ENCODE data around the gene UBE4B. TPM values are rescaled to one million over a fixed set of nuclear protein-coding genes. Genes with fewer than 3 reads are reported as not detected.
A peak's percentile ranks its signal among the peaks of the same experiment; 100 is the strongest.

The UBE4B gene
- total and polyA plus RNA-seq, 2 of the 4 experiments (the other 2 are of a cell fraction), result 26.5 to 39.3 TPM

DNA sequence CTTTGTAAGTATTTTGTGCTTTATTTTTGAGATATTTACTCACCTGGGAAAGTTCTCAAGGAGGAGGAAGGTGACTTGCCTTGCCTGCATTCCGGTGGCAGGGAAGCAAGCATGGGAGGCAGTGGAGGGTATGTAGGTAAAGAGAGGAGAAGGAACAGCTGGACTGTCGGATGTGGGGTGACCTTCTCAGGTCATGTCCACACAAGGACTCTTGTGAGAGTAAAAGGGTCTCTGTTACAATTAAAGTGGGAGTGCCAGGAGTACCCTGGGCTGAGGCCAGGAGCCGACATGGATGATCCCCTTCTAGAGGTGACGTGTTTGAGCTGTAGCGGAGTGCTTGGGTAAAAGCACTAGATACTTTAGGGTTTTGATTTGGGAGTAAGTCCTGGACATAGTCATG, 25.0 kb downstream of the UBE4B start:
- H3K9ac ChIP-seq (ENCODE audit: low read depth, low read length), result no peak overlapping the region
- H2BK15ac ChIP-seq (ENCODE audit: low read depth, low read length), result peak overlapping the region; percentile 23; the same call in 1 of the 3 replicates
- no TSS peak for BruUV-seq (replicated peaks)

More for the DNA sequence above, 25.0 kb downstream of the UBE4B start:
- Histone ChIP-seq H2BK120ac (ENCODE audit: low read depth, low read length) (0 out of 2 replicates have a peak overlapping the region, but pooled peaks have one; percentile 42), H3K27me3 (ENCODE audit: control insufficient read depth, insufficient read depth, low read length) (no peaks in the 10 kb centered on the region), H3K4ac (ENCODE audit: low read depth, low read length) (peak overlapping the region; percentile 67), H4K5ac (ENCODE audit: low read depth, low read length) (0 out of 2 replicates have a peak overlapping the region, but pooled peaks have one; percentile 1), H4K91ac (ENCODE audit: insufficient read depth, low read depth, low read length) (no peak overlapping the region), H2AK9ac (replicated peaks; ENCODE audit: low read depth, low read length, poor library complexity) (no peak overlapping the region), H3K27ac (ENCODE audit: insufficient read depth, low read length) (no peak overlapping the region), H4K8ac (ENCODE audit: low read depth in 2 of 2, low read length in 2 of 2) (no peak overlapping the region; a peak in 1 of 4 replicates), H3K9me3 (ENCODE audit: control insufficient read depth, insufficient read depth, low read length) (no peaks in the 10 kb centered on the region), H3K4me2 (ENCODE audit: low read depth, low read length) (no peak overlapping the region), H3K36me3 (ENCODE audit: control insufficient read depth, insufficient read depth, low read length) (no peaks in the 10 kb centered on the region; the same call in 1 of the 2 replicates), H2BK20ac (ENCODE audit: low read depth, low read length) (no peak overlapping the region), H2AK5ac (ENCODE audit: low read depth, low read length) (peak overlapping the region; percentile 59; the same call in 1 of the 2 replicates), H3K56ac (ENCODE audit: extremely low read depth, insufficient read depth, low read length) (no peak overlapping the region), H4K20me1 (ENCODE audit: insufficient read depth, low read length) (peaks cover 36% of the 10 kb centered on the region), H3K4me1 (ENCODE audit: control insufficient read depth, insufficient read depth, low read length) (peaks cover 6% of the 10 kb centered on the region), H2BK5ac (ENCODE audit: low read depth, low read length, poor library complexity, severe bottlenecking) (no peak overlapping the region), H3K79me1 (ENCODE audit: low read depth in 1 of 2, low read length in 2 of 2) (peaks cover 47 to 84% of the 10 kb centered on the region in 2 experiments), H3K23ac (ENCODE audit: low read depth, low read length) (peak overlapping the region; percentile 54; the same call in 1 of the 2 replicates), H3K14ac (replicated peaks; ENCODE audit: low read depth, low read length) (0 out of 2 replicates have a peak overlapping the region, but pooled peaks have one; percentile 10), H3K18ac (ENCODE audit: low read depth, low read length) (0 out of 2 replicates have a peak overlapping the region, but pooled peaks have one; percentile 14), H2AFZ (replicated peaks; ENCODE audit: low read length, poor library complexity) (no peak overlapping the region), H3K4me3 (ENCODE audit: insufficient read depth, low read depth, low read length) (no peak overlapping the region), H3K9me1 (ENCODE audit: insufficient read depth, low read length) (peaks cover 17% of the 10 kb centered on the region)
- no peak for TF ChIP-seq CEBPB (IDR thresholded peaks at IDR 0.05; ENCODE audit: low read depth, low read length)
- no peak for TF ChIP-seq FOS (IDR thresholded peaks at IDR 0.05; ENCODE audit: low read depth, low read length)
- WGBS, 2 experiments (ENCODE audit: extremely low coverage in 2 of 2, insufficient read length in 1 of 2), result 71% methylated on average over 3 of the region's 5 CpGs; no CpG with 5 or more reads in 1 of the 2 experiments
- ATAC-seq (ENCODE audit: low read depth) (no peak), DNase-seq (no peak)
- intact Hi-C loops (cut with micrococcal nuclease) (no loop called here), dilution Hi-C loops (cut with HindIII; ENCODE audit: low sequenced_read_pairs, unreplicated experiment) (no loop called here), in situ Hi-C loops (cut with MboI; ENCODE audit: low sequenced_read_pairs) (no loop called here)
- ChIA-PET POLR2A (ENCODE audit: unreplicated experiment) (no interaction called here), CTCF (interaction anchor here (0.9 kb wide), 1 partner anchor 12 kb away, joined by 3 read pairs; no protein-coding TSS in a partner anchor)
